ENCODE results near the gene SUSD2.

Gene SUSD2

GRCh38 chr22:24142241-24142640 is 39.0 kb upstream of the SUSD2 start:
- H3K27ac ChIP-seq (ENCODE audit: low read depth, low read length) = no peak overlapping the region
- H3K36me3 ChIP-seq (ENCODE audit: control insufficient read depth in 1 of 2, insufficient read depth in 2 of 2, low read length in 2 of 2) = peaks cover 18 to 50% of the 10 kb centered on the region in 2 donors
- no peak overlapping the region for H3K9ac ChIP-seq (ENCODE audit: low read depth in 1 of 2, low read length in 2 of 2)
- peaks cover 41 to 58% of the 10 kb centered on the region in 2 donors for H3K4me1 ChIP-seq (ENCODE audit: control insufficient read depth in 1 of 2, insufficient read depth in 2 of 2, low read length in 2 of 2)
- no peak overlapping the region for H3K4me3 ChIP-seq (ENCODE audit: low read depth in 1 of 2, low read length in 2 of 2)
- no peaks in the 10 kb centered on the region for H3K9me3 ChIP-seq (ENCODE audit: control insufficient read depth in 1 of 2, low read length in 2 of 2)
- H3K27me3 ChIP-seq (ENCODE audit: control insufficient read depth in 1 of 2, insufficient read depth in 2 of 2, low read length in 2 of 2) = no peaks in the 10 kb centered on the region

- no peaks in the 10 kb centered on the region for H3K27me3 ChIP-seq (ENCODE audit: control insufficient read depth in 1 of 2, insufficient read depth in 2 of 2, low read length in 2 of 2)
- H3K4me3 ChIP-seq (ENCODE audit: low read depth in 1 of 2, low read length in 2 of 2) = no peak overlapping the region
- H3K36me3 ChIP-seq (ENCODE audit: control insufficient read depth in 1 of 2, insufficient read depth in 2 of 2, low read length in 2 of 2) = peaks cover 13 to 49% of the 10 kb centered on the region in 2 donors
- peaks cover 45 to 63% of the 10 kb centered on the region in 2 donors for H3K4me1 ChIP-seq (ENCODE audit: control insufficient read depth in 1 of 2, insufficient read depth in 2 of 2, low read length in 2 of 2)
- H3K27ac ChIP-seq (ENCODE audit: low read depth, low read length) = no peak overlapping the region
- H3K9ac ChIP-seq (ENCODE audit: low read depth in 1 of 2, low read length in 2 of 2) = no peak overlapping the region
- H3K9me3 ChIP-seq (ENCODE audit: control insufficient read depth in 1 of 2, low read length in 2 of 2) = no peaks in the 10 kb centered on the region
These were observed 38.5 kb upstream of the SUSD2 start for GRCh38 chr22:24142831-24143230.

DNA sequence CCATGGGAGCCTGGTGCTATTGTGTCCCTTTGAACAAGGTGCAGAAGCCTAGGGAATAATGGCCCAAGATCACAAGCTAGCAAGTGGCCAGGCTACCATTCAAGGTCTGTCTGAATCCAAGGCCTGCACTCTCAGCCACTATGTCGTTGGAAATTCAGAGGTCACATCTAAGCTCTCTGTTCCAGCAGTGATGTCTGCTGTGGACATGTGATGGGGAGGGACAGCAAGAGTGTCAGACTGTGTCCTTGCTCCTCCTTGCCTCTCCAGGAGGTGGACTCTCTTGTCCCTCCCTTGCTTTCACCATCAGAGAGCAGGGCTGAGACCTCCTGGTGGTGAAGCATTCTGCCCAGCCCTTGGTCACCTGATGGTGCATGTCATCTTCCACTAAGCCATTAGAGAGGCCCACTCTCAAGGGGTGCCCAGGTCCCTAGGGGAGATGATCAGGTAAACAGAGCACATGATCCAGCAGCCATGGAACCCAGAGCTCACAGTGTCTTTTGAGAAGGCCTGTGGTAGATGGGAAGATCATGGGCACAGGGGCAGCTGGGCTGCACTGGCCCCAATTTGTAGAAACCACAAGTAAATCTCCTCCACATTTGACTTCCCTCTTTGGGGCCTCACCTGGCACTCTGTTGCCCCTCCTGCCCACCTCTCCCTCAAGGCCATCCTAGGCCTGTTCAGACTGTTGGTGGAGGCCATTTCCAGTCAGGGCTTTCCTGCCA is 37.1 kb upstream of the SUSD2 start:
- Histone ChIP-seq H3K36me3 (ENCODE audit: control insufficient read depth in 1 of 2, insufficient read depth in 2 of 2, low read length in 2 of 2) (peaks cover 12 to 54% of the 10 kb centered on the region in 2 donors), H3K9ac (ENCODE audit: low read depth in 1 of 2, low read length in 2 of 2) (no peak overlapping the region), H3K27ac (ENCODE audit: low read depth, low read length) (no peak overlapping the region), H3K27me3 (ENCODE audit: control insufficient read depth in 1 of 2, insufficient read depth in 2 of 2, low read length in 2 of 2) (no peaks in the 10 kb centered on the region), H3K9me3 (ENCODE audit: control insufficient read depth in 1 of 2, low read length in 2 of 2) (no peaks in the 10 kb centered on the region), H3K4me3 (ENCODE audit: low read depth in 1 of 2, low read length in 2 of 2) (no peak overlapping the region), H3K4me1 (ENCODE audit: control insufficient read depth in 1 of 2, insufficient read depth in 2 of 2, low read length in 2 of 2) (peaks cover 48 to 72% of the 10 kb centered on the region in 2 donors)

GRCh38 chr22:24144778-24145085 is 36.6 kb upstream of the SUSD2 start:
- no peaks in the 10 kb centered on the region for H3K9me3 ChIP-seq (ENCODE audit: control insufficient read depth in 1 of 2, low read length in 2 of 2)
- no peak overlapping the region for H3K4me3 ChIP-seq (ENCODE audit: low read depth in 1 of 2, low read length in 2 of 2)
- no peak overlapping the region for H3K27ac ChIP-seq (ENCODE audit: low read depth, low read length)
- H3K36me3 ChIP-seq (ENCODE audit: control insufficient read depth in 1 of 2, insufficient read depth in 2 of 2, low read length in 2 of 2) = peaks cover 12 to 51% of the 10 kb centered on the region in 2 donors
- peaks cover 48 to 71% of the 10 kb centered on the region in 2 donors for H3K4me1 ChIP-seq (ENCODE audit: control insufficient read depth in 1 of 2, insufficient read depth in 2 of 2, low read length in 2 of 2)
- H3K27me3 ChIP-seq (ENCODE audit: control insufficient read depth in 1 of 2, insufficient read depth in 2 of 2, low read length in 2 of 2) = no peaks in the 10 kb centered on the region
- H3K9ac ChIP-seq (ENCODE audit: low read depth in 1 of 2, low read length in 2 of 2) = no peak overlapping the region

- Histone ChIP-seq H3K9me3 (ENCODE audit: control insufficient read depth in 1 of 2, low read length in 2 of 2) (no peaks in the 10 kb centered on the region), H3K4me1 (ENCODE audit: control insufficient read depth in 1 of 2, insufficient read depth in 2 of 2, low read length in 2 of 2) (peaks cover 48 to 62% of the 10 kb centered on the region in 2 donors), H3K9ac (ENCODE audit: low read depth in 1 of 2, low read length in 2 of 2) (peak overlapping the region; percentile 33 to 45), H3K27me3 (ENCODE audit: control insufficient read depth in 1 of 2, insufficient read depth in 2 of 2, low read length in 2 of 2) (no peaks in the 10 kb centered on the region), H3K4me3 (ENCODE audit: low read depth in 1 of 2, low read length in 2 of 2) (peak overlapping the region; percentile 19 to 34), H3K27ac (ENCODE audit: low read depth, low read length) (peak overlapping the region; percentile 4), H3K36me3 (ENCODE audit: control insufficient read depth in 1 of 2, insufficient read depth in 2 of 2, low read length in 2 of 2) (peaks cover 12 to 42% of the 10 kb centered on the region in 2 donors)
These were observed 35.7 kb upstream of the SUSD2 start for GRCh38 chr22:24145446-24146193.

GRCh38 chr22:24146194-24146616 is 35.1 kb upstream of the SUSD2 start:
- peak overlapping the region; percentile 37 for H3K27ac ChIP-seq (ENCODE audit: low read depth, low read length)
- no peak overlapping the region for H3K4me3 ChIP-seq (ENCODE audit: low read depth in 1 of 2, low read length in 2 of 2)
- no peaks in the 10 kb centered on the region for H3K9me3 ChIP-seq (ENCODE audit: control insufficient read depth in 1 of 2, low read length in 2 of 2)
- H3K9ac ChIP-seq (ENCODE audit: low read depth in 1 of 2, low read length in 2 of 2) = peak overlapping the region; percentile 33 to 45
- peaks cover 12 to 48% of the 10 kb centered on the region in 2 donors for H3K36me3 ChIP-seq (ENCODE audit: control insufficient read depth in 1 of 2, insufficient read depth in 2 of 2, low read length in 2 of 2)
- H3K4me1 ChIP-seq (ENCODE audit: control insufficient read depth in 1 of 2, insufficient read depth in 2 of 2, low read length in 2 of 2) = peaks cover 48 to 56% of the 10 kb centered on the region in 2 donors
- no peaks in the 10 kb centered on the region for H3K27me3 ChIP-seq (ENCODE audit: control insufficient read depth in 1 of 2, insufficient read depth in 2 of 2, low read length in 2 of 2)

GRCh38 chr22:24146791-24147353 is 34.4 kb upstream of the SUSD2 start:
- H3K4me1 ChIP-seq (ENCODE audit: control insufficient read depth in 1 of 2, insufficient read depth in 2 of 2, low read length in 2 of 2) = peaks cover 44 to 52% of the 10 kb centered on the region in 2 donors
- no peak overlapping the region for H3K4me3 ChIP-seq (ENCODE audit: low read depth in 1 of 2, low read length in 2 of 2)
- peak overlapping the region; percentile 53 for H3K27ac ChIP-seq (ENCODE audit: low read depth, low read length)
- H3K9me3 ChIP-seq (ENCODE audit: control insufficient read depth in 1 of 2, low read length in 2 of 2) = no peaks in the 10 kb centered on the region
- H3K9ac ChIP-seq (ENCODE audit: low read depth in 1 of 2, low read length in 2 of 2) = no peak overlapping the region
- H3K36me3 ChIP-seq (ENCODE audit: control insufficient read depth in 1 of 2, insufficient read depth in 2 of 2, low read length in 2 of 2) = peaks cover 12 to 50% of the 10 kb centered on the region in 2 donors
- no peaks in the 10 kb centered on the region for H3K27me3 ChIP-seq (ENCODE audit: control insufficient read depth in 1 of 2, insufficient read depth in 2 of 2, low read length in 2 of 2)

GRCh38 chr22:24147666-24148065 is 33.6 kb upstream of the SUSD2 start:
- Histone ChIP-seq H3K36me3 (ENCODE audit: control insufficient read depth in 1 of 2, insufficient read depth in 2 of 2, low read length in 2 of 2) (peaks cover 8 to 42% of the 10 kb centered on the region in 2 donors), H3K27ac (ENCODE audit: low read depth, low read length) (no peak overlapping the region), H3K4me1 (ENCODE audit: control insufficient read depth in 1 of 2, insufficient read depth in 2 of 2, low read length in 2 of 2) (peaks cover 40 to 46% of the 10 kb centered on the region in 2 donors), H3K27me3 (ENCODE audit: control insufficient read depth in 1 of 2, insufficient read depth in 2 of 2, low read length in 2 of 2) (no peaks in the 10 kb centered on the region), H3K9me3 (ENCODE audit: control insufficient read depth in 1 of 2, low read length in 2 of 2) (no peaks in the 10 kb centered on the region), H3K9ac (ENCODE audit: low read depth in 1 of 2, low read length in 2 of 2) (no peak overlapping the region), H3K4me3 (ENCODE audit: low read depth in 1 of 2, low read length in 2 of 2) (no peak overlapping the region)

- Histone ChIP-seq H3K27ac (ENCODE audit: low read depth, low read length) (no peak overlapping the region), H3K36me3 (ENCODE audit: control insufficient read depth in 1 of 2, insufficient read depth in 2 of 2, low read length in 2 of 2) (peaks cover 7 to 34% of the 10 kb centered on the region in 2 donors), H3K4me1 (ENCODE audit: control insufficient read depth in 1 of 2, insufficient read depth in 2 of 2, low read length in 2 of 2) (peaks cover 44 to 53% of the 10 kb centered on the region in 2 donors), H3K4me3 (ENCODE audit: low read depth in 1 of 2, low read length in 2 of 2) (no peak overlapping the region), H3K9ac (ENCODE audit: low read depth in 1 of 2, low read length in 2 of 2) (no peak overlapping the region), H3K9me3 (ENCODE audit: control insufficient read depth in 1 of 2, low read length in 2 of 2) (no peaks in the 10 kb centered on the region), H3K27me3 (ENCODE audit: control insufficient read depth in 1 of 2, insufficient read depth in 2 of 2, low read length in 2 of 2) (no peaks in the 10 kb centered on the region)
These were observed 32.8 kb upstream of the SUSD2 start for GRCh38 chr22:24148266-24149197.

Measured in duodenal mucosa (tissue), 2 donors.